IMR-90 (cell line): ENCODE data around the gene PTPRG.

Experiments
- BHLHE40 ChIP-seq: fragments of 150-350 bp; IDR thresholded peaks from 2 replicates; pipeline ENCODE4 v1.6.1; 2016; ENCODE audit warnings: mild to moderate bottlenecking, low read depth, low read length
- CHD1 ChIP-seq: IDR thresholded peaks from 2 replicates; pipeline ENCODE4 v1.6.1; 2012; ENCODE audit warnings: low read depth, low read length, improper control_type of control experiment
- MAFK ChIP-seq: IDR thresholded peaks from 2 replicates; pipeline ENCODE4 v1.6.1; 2012; ENCODE audit warnings: low read depth, low read length, improper control_type of control experiment
- POLR2A ChIP-seq: IDR thresholded peaks from 2 replicates; pipeline ENCODE4 v1.6.1; 2012; ENCODE audit warnings: mild to moderate bottlenecking, low read depth, low read length
- RAD21 ChIP-seq: IDR thresholded peaks from 2 replicates; pipeline ENCODE4 v1.6.1; 2012; ENCODE audit warnings: low read length, improper control_type of control experiment
- RCOR1 ChIP-seq: IDR thresholded peaks from 2 replicates; pipeline ENCODE4 v1.6.1; 2012; ENCODE audit warnings: mild to moderate bottlenecking, low read length, improper control_type of control experiment; ENCODE audit not compliant: insufficient replicate concordance
- SMC3 ChIP-seq: fragments of 150-350 bp; IDR thresholded peaks from 2 replicates; pipeline ENCODE4 v1.6.1; 2016; ENCODE audit warnings: low read depth, mild to moderate bottlenecking, antibody characterized with exemption, low read length, moderate library complexity
- TF ChIP-seq, protein P1 (sequence below): conservative IDR thresholded peaks from 2 replicates; pipeline ENCODE4 v1.5.1; 2012; ENCODE audit warnings: mild to moderate bottlenecking, low read depth, low read length, improper control_type of control experiment
- TF ChIP-seq, protein P2 (sequence below): fragments of 150-350 bp; IDR thresholded peaks from 2 replicates; pipeline ENCODE4 v1.6.1; 2017; ENCODE audit warnings: mild to moderate bottlenecking, antibody characterized with exemption, low read length, low read depth

- TF ChIP-seq, protein P1, sequence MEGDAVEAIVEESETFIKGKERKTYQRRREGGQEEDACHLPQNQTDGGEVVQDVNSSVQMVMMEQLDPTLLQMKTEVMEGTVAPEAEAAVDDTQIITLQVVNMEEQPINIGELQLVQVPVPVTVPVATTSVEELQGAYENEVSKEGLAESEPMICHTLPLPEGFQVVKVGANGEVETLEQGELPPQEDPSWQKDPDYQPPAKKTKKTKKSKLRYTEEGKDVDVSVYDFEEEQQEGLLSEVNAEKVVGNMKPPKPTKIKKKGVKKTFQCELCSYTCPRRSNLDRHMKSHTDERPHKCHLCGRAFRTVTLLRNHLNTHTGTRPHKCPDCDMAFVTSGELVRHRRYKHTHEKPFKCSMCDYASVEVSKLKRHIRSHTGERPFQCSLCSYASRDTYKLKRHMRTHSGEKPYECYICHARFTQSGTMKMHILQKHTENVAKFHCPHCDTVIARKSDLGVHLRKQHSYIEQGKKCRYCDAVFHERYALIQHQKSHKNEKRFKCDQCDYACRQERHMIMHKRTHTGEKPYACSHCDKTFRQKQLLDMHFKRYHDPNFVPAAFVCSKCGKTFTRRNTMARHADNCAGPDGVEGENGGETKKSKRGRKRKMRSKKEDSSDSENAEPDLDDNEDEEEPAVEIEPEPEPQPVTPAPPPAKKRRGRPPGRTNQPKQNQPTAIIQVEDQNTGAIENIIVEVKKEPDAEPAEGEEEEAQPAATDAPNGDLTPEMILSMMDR = no peak
- TF ChIP-seq SMC3 = no peak
- TF ChIP-seq POLR2A = no peak
- TF ChIP-seq CHD1 = no peak
- no peak for TF ChIP-seq MAFK
- TF ChIP-seq RCOR1 = no peak
- TF ChIP-seq, protein P2, sequence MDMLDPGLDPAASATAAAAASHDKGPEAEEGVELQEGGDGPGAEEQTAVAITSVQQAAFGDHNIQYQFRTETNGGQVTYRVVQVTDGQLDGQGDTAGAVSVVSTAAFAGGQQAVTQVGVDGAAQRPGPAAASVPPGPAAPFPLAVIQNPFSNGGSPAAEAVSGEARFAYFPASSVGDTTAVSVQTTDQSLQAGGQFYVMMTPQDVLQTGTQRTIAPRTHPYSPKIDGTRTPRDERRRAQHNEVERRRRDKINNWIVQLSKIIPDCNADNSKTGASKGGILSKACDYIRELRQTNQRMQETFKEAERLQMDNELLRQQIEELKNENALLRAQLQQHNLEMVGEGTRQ = no peak
- no peak for TF ChIP-seq RAD21
- TF ChIP-seq BHLHE40 = no peak
These were observed 537.4 kb downstream of the PTPRG start for GRCh38 chr3:62098646-62099365.
